HEK293 (cell line): ENCODE data around the gene PLCD4.

Experiments used
- CTCF ChIA-PET: fragments of 350-600 bp; formaldehyde crosslinking; extraction: SDS; loops from one replicate; lab custom pipeline; 2021; ENCODE audit warnings: antibody characterized with exemption; lab: Yijun Ruan, JAX
- POLR2A ChIA-PET: fragments of 300-600 bp; formaldehyde crosslinking; extraction: SDS; loops from one replicate; lab custom pipeline; 2020; ENCODE audit warnings: antibody characterized with exemption, inconsistent platforms; lab: Yijun Ruan, JAX
- H3K27ac ChIP-seq: fragments of 200-500 bp; sonication (Bioruptor generic); 2 replicates; pipeline ENCODE4 v1.5.1; 2014; ENCODE audit warnings: low read depth, low read length, control low read depth, inconsistent platforms; ENCODE audit errors: extremely low read depth
- H3K36me3 ChIP-seq, 2 experiments: fragments of 200-500 bp in 1 of 2; sonication (Bioruptor generic) in 1 of 2; 1 replicate in 1 of 2; 2 replicates in 1 of 2; pipeline ENCODE4 v1.5.1; 2014 to 2017; ENCODE audit warnings: inconsistent platforms in 2 of 2, low read length in 2 of 2; ENCODE audit not compliant: control insufficient read depth in 2 of 2, insufficient read depth in 1 of 2
- H3K4me1 ChIP-seq: fragments of 200-500 bp; sonication (Bioruptor generic); 2 replicates; pipeline ENCODE4 v1.5.1; 2014; ENCODE audit warnings: mild to moderate bottlenecking, low read length, inconsistent platforms; ENCODE audit not compliant: control insufficient read depth, insufficient read depth
- H3K4me3 ChIP-seq: 2 replicates; pipeline ENCODE4 v1.5.1; 2011; ENCODE audit warnings: low read depth, mild to moderate bottlenecking, control low read depth, low read length, moderate library complexity
- H3K9me3 ChIP-seq: fragments of 200-500 bp; sonication (Bioruptor generic); 2 replicates; pipeline ENCODE4 v1.5.1; 2014; ENCODE audit warnings: low read depth, low read length, inconsistent platforms; ENCODE audit not compliant: control insufficient read depth, insufficient read depth
- EGR2 ChIP-seq: fragments of 450-650 bp; formaldehyde crosslinking; IDR thresholded peaks from 2 replicates; pipeline ENCODE4 v1.5.1; 2016; ENCODE audit warnings: low read depth, missing biosample characterization, missing genetic modification characterization
- GLI4 ChIP-seq: fragments of 450-650 bp; formaldehyde crosslinking; IDR thresholded peaks from 2 replicates; pipeline ENCODE4 v1.5.1; 2016; ENCODE audit warnings: missing biosample characterization, missing genetic modification characterization
- KLF9 ChIP-seq: fragments of 450-650 bp; formaldehyde crosslinking; IDR thresholded peaks from 2 replicates; pipeline ENCODE4 v1.5.1; 2016; ENCODE audit warnings: missing biosample characterization, missing genetic modification characterization, low read depth
- ZBTB17 ChIP-seq: fragments of 450-650 bp; formaldehyde crosslinking; IDR thresholded peaks from 2 replicates; pipeline ENCODE4 v1.5.1; 2016; ENCODE audit warnings: missing biosample characterization, missing genetic modification characterization
- ZBTB48 ChIP-seq: fragments of 450-650 bp; formaldehyde crosslinking; IDR thresholded peaks from 2 replicates; pipeline ENCODE4 v1.5.1; 2016; ENCODE audit warnings: missing biosample characterization, missing genetic modification characterization
- ZBTB7A ChIP-seq: fragments of 450-650 bp; formaldehyde crosslinking; IDR thresholded peaks from 2 replicates; pipeline ENCODE4 v1.5.1; 2016; ENCODE audit warnings: low read depth, missing biosample characterization, missing genetic modification characterization
- ZFHX2 ChIP-seq: fragments of 450-650 bp; formaldehyde crosslinking; conservative IDR thresholded peaks from 2 replicates; pipeline ENCODE4 v1.5.1; 2016; ENCODE audit warnings: missing biosample characterization, missing genetic modification characterization
- ZFP3 ChIP-seq: fragments of 450-650 bp; formaldehyde crosslinking; IDR thresholded peaks from 2 replicates; pipeline ENCODE4 v1.5.1; 2016; ENCODE audit warnings: low read depth, missing biosample characterization, missing genetic modification characterization
- ZFP37 ChIP-seq: fragments of 450-650 bp; formaldehyde crosslinking; IDR thresholded peaks from 2 replicates; pipeline ENCODE4 v1.5.1; 2016; ENCODE audit warnings: missing biosample characterization, missing genetic modification characterization
- ZNF155 ChIP-seq: fragments of 450-650 bp; formaldehyde crosslinking; IDR thresholded peaks from 2 replicates; pipeline ENCODE4 v1.5.1; 2016; ENCODE audit warnings: missing biosample characterization, missing genetic modification characterization
- ZNF175 ChIP-seq: fragments of 450-650 bp; formaldehyde crosslinking; IDR thresholded peaks from 2 replicates; pipeline ENCODE4 v1.5.1; 2016; ENCODE audit warnings: missing biosample characterization, missing genetic modification characterization
- ZNF23 ChIP-seq: fragments of 450-650 bp; formaldehyde crosslinking; IDR thresholded peaks from 2 replicates; pipeline ENCODE4 v1.5.1; 2016; ENCODE audit warnings: missing biosample characterization, missing genetic modification characterization, borderline replicate concordance
- ZNF404 ChIP-seq: fragments of 450-650 bp; formaldehyde crosslinking; IDR thresholded peaks from 2 replicates; pipeline ENCODE4 v1.5.1; 2017; ENCODE audit warnings: missing biosample characterization, missing genetic modification characterization
- ZNF514 ChIP-seq: fragments of 450-650 bp; formaldehyde crosslinking; IDR thresholded peaks from 2 replicates; pipeline ENCODE4 v1.5.1; 2016; ENCODE audit warnings: missing biosample characterization, missing genetic modification characterization
- ZNF76 ChIP-seq: fragments of 450-650 bp; formaldehyde crosslinking; IDR thresholded peaks from 2 replicates; pipeline ENCODE4; 2016; ENCODE audit warnings: low read depth, missing biosample characterization, missing genetic modification characterization, borderline replicate concordance
- ZNF776 ChIP-seq: fragments of 450-650 bp; formaldehyde crosslinking; IDR thresholded peaks from 2 replicates; pipeline ENCODE4 v1.5.0; 2017; ENCODE audit warnings: missing biosample characterization, missing genetic modification characterization, borderline replicate concordance
- TF ChIP-seq, protein P1 (sequence below): fragments of 450-650 bp; formaldehyde crosslinking; IDR thresholded peaks from 2 replicates; pipeline ENCODE4 v1.5.1; 2016; ENCODE audit warnings: missing biosample characterization, missing genetic modification characterization
- TF ChIP-seq, protein P2 (sequence below): fragments of 450-650 bp; formaldehyde crosslinking; IDR thresholded peaks from 2 replicates; pipeline ENCODE4 v1.5.1; 2016; ENCODE audit warnings: missing biosample characterization, missing genetic modification characterization
- TF ChIP-seq, protein P3 (sequence below): fragments of 450-650 bp; formaldehyde crosslinking; conservative IDR thresholded peaks from 2 replicates; pipeline ENCODE4 v1.5.1; 2016; ENCODE audit warnings: low read depth, missing biosample characterization, missing genetic modification characterization
- TF ChIP-seq, protein P4 (sequence below): fragments of 450-650 bp; formaldehyde crosslinking; IDR thresholded peaks from 2 replicates; pipeline ENCODE4 v1.5.1; 2016; ENCODE audit warnings: missing biosample characterization, missing genetic modification characterization
- TF ChIP-seq, protein P5 (sequence below): fragments of 450-650 bp; formaldehyde crosslinking; IDR thresholded peaks from 2 replicates; pipeline ENCODE4 v1.5.1; 2016; ENCODE audit warnings: missing biosample characterization, missing genetic modification characterization

The PLCD4 gene

DNA sequence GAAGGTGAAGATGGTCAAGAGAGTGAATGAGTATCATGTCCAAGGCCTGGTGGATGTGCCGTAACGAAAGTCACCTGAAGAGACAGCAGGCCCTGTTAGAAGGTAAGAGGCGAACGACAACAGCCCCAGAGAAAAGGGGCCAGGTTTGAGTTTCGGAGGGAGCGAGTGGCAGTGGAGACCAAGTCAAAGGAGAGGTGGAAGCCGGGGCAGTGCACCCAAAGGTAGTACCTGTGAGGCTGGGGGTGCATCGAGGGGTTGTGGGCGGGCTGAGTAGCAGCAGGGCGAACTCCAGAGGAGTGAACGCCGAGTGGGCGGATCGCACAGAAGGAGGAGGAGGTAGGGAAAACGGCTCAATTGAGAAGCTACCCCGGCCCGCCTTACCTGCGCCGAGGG, 39.9 kb upstream of the PLCD4 start:
- ChIA-PET POLR2A (interaction anchor here (1.1 kb wide), 1 partner anchor 39 kb away, joined by 5 read pairs; the partner anchor contains the start of gene PLCD4), CTCF (interaction anchor here (0.6 kb wide), 1 partner anchor 45 kb away, joined by 4 read pairs; no protein-coding TSS in a partner anchor)
- TF ChIP-seq ZBTB17 (tag by site-specific recombination): peak; percentile 94; the same call in 1 of the 2 replicates
- no peak for TF ChIP-seq ZFP3 (tag by site-specific recombination)
- peak; percentile 73 for TF ChIP-seq EGR2 (tag by site-specific recombination)
- TF ChIP-seq ZNF76: peak; percentile 16; the same call in 1 of the 2 replicates
- TF ChIP-seq ZNF155 (tag by site-specific recombination): no peak
- 0 out of 2 replicates have a peak, but pooled peaks have one; percentile 53 for TF ChIP-seq KLF9 (tag by site-specific recombination)
- TF ChIP-seq, protein P1, sequence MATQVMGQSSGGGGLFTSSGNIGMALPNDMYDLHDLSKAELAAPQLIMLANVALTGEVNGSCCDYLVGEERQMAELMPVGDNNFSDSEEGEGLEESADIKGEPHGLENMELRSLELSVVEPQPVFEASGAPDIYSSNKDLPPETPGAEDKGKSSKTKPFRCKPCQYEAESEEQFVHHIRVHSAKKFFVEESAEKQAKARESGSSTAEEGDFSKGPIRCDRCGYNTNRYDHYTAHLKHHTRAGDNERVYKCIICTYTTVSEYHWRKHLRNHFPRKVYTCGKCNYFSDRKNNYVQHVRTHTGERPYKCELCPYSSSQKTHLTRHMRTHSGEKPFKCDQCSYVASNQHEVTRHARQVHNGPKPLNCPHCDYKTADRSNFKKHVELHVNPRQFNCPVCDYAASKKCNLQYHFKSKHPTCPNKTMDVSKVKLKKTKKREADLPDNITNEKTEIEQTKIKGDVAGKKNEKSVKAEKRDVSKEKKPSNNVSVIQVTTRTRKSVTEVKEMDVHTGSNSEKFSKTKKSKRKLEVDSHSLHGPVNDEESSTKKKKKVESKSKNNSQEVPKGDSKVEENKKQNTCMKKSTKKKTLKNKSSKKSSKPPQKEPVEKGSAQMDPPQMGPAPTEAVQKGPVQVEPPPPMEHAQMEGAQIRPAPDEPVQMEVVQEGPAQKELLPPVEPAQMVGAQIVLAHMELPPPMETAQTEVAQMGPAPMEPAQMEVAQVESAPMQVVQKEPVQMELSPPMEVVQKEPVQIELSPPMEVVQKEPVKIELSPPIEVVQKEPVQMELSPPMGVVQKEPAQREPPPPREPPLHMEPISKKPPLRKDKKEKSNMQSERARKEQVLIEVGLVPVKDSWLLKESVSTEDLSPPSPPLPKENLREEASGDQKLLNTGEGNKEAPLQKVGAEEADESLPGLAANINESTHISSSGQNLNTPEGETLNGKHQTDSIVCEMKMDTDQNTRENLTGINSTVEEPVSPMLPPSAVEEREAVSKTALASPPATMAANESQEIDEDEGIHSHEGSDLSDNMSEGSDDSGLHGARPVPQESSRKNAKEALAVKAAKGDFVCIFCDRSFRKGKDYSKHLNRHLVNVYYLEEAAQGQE (tag by site-specific recombination): 0 out of 2 replicates have a peak, but pooled peaks have one; percentile 18
- TF ChIP-seq ZBTB7A (tag by site-specific recombination): 0 out of 2 replicates have a peak, but pooled peaks have one; percentile 50
- TF ChIP-seq ZFHX2 (tag by site-specific recombination): peak; percentile 83
- TF ChIP-seq, protein P2, sequence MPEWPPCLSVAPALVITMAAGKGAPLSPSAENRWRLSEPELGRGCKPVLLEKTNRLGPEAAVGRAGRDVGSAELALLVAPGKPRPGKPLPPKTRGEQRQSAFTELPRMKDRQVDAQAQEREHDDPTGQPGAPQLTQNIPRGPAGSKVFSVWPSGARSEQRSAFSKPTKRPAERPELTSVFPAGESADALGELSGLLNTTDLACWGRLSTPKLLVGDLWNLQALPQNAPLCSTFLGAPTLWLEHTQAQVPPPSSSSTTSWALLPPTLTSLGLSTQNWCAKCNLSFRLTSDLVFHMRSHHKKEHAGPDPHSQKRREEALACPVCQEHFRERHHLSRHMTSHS (tag by site-specific recombination): no peak
- TF ChIP-seq GLI4 (tag by site-specific recombination): 0 out of 2 replicates have a peak, but pooled peaks have one; percentile 42
- TF ChIP-seq, protein P3, sequence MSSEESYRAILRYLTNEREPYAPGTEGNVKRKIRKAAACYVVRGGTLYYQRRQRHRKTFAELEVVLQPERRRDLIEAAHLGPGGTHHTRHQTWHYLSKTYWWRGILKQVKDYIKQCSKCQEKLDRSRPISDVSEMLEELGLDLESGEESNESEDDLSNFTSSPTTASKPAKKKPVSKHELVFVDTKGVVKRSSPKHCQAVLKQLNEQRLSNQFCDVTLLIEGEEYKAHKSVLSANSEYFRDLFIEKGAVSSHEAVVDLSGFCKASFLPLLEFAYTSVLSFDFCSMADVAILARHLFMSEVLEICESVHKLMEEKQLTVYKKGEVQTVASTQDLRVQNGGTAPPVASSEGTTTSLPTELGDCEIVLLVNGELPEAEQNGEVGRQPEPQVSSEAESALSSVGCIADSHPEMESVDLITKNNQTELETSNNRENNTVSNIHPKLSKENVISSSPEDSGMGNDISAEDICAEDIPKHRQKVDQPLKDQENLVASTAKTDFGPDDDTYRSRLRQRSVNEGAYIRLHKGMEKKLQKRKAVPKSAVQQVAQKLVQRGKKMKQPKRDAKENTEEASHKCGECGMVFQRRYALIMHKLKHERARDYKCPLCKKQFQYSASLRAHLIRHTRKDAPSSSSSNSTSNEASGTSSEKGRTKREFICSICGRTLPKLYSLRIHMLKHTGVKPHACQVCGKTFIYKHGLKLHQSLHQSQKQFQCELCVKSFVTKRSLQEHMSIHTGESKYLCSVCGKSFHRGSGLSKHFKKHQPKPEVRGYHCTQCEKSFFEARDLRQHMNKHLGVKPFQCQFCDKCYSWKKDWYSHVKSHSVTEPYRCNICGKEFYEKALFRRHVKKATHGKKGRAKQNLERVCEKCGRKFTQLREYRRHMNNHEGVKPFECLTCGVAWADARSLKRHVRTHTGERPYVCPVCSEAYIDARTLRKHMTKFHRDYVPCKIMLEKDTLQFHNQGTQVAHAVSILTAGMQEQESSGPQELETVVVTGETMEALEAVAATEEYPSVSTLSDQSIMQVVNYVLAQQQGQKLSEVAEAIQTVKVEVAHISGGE: 0 out of 2 replicates have a peak, but pooled peaks have one; percentile 14
- TF ChIP-seq, protein P4, sequence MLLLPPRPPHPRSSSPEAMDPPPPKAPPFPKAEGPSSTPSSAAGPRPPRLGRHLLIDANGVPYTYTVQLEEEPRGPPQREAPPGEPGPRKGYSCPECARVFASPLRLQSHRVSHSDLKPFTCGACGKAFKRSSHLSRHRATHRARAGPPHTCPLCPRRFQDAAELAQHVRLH: 0 out of 2 replicates have a peak, but pooled peaks have one; percentile 56
- 0 out of 2 replicates have a peak, but pooled peaks have one; percentile 16 for TF ChIP-seq ZFP37
- peak overlapping the region; percentile 82 for H3K27ac ChIP-seq
- peaks cover 10 to 54% of the 10 kb centered on the region in 2 experiments; a peak in 2 of 3 replicates for H3K36me3 ChIP-seq
- H3K4me1 ChIP-seq: peaks cover 6% of the 10 kb centered on the region
- peak overlapping the region; percentile 83 for H3K4me3 ChIP-seq
- no peaks in the 10 kb centered on the region for H3K9me3 ChIP-seq

DNA sequence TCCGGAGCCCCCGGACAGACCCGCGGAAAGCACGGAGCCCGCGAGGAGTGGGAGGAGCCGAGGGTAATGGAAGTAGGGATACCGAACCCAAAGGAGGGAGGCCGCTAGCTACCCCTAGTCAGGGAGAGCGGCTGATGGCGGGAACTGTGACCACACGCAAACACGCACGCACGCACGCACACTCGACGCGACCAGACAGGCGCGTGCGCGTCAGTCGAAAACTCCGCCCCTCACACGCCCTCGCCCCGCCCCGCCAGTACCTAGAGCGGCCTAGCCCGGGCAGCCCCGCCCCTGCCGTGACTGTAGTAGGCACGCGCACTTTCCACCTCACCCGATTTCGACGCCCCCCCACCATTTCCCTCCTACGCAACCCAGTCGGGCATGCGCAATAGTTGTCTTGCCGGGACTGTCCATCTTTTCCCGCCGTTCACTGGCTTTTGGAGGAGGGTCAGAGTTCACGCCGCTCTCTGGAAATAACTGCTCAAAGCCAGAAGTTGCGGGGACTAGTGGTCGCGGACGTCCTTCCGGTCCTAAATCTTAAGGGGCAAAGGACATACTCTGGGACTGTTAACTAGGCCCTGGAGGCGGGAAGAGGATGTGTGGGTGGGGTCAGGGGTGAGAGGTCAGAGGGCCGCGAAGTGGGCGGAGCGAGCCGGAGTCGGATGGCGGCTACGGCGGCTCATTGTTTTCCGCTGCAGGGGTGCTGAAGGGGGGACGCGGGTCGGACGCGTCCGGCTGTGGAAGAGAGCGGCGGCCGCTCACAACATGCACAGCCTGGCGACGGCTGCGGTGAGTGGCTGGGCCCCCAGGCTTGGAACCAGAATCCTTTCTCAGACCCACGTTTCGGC, 39.3 kb upstream of the PLCD4 start, which contains the start of the genes CNOT9 and USP37:
Gene CNOT9, plus strand, starts transcription at position 650 of the 848 bp plus-strand sequence. Its CDS starts 116 bp downstream, at position 766.
Gene USP37, minus strand, starts transcription at position 162 of the 848 bp plus-strand sequence. CDS start 9,698 bp downstream, outside the sequence.
- POLR2A ChIA-PET: interaction anchor here (1.1 kb wide), 1 partner anchor 39 kb away, joined by 5 read pairs; the partner anchor contains the start of gene PLCD4
- H3K4me1 ChIP-seq: peaks cover 6% of the 10 kb centered on the region
- H3K36me3 ChIP-seq: peaks cover 16 to 56% of the 10 kb centered on the region in 2 experiments; a peak in 2 of 3 replicates
- H3K27ac ChIP-seq: peak within 1 kb of the TSS; percentile 83
- H3K9me3 ChIP-seq: no peaks in the 10 kb centered on the region
- H3K4me3 ChIP-seq: peak within 1 kb of the TSS; percentile 83
- CTCF ChIA-PET: interaction anchor here (0.6 kb wide), 1 partner anchor 45 kb away, joined by 4 read pairs; no protein-coding TSS in a partner anchor
- TF ChIP-seq ZNF23 (no peak), ZBTB48 (tag by site-specific recombination) (peak; percentile 82), ZNF776 (tag by site-specific recombination) (no peak), ZNF404 (tag by site-specific recombination) (no peak), ZNF175 (no peak), ZNF514 (no peak)
- TF ChIP-seq, protein P5, sequence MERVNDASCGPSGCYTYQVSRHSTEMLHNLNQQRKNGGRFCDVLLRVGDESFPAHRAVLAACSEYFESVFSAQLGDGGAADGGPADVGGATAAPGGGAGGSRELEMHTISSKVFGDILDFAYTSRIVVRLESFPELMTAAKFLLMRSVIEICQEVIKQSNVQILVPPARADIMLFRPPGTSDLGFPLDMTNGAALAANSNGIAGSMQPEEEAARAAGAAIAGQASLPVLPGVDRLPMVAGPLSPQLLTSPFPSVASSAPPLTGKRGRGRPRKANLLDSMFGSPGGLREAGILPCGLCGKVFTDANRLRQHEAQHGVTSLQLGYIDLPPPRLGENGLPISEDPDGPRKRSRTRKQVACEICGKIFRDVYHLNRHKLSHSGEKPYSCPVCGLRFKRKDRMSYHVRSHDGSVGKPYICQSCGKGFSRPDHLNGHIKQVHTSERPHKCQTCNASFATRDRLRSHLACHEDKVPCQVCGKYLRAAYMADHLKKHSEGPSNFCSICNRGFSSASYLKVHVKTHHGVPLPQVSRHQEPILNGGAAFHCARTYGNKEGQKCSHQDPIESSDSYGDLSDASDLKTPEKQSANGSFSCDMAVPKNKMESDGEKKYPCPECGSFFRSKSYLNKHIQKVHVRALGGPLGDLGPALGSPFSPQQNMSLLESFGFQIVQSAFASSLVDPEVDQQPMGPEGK (tag by site-specific recombination): peak; percentile 75
